GM10847 (cell line): ENCODE results near the gene SYNJ2.

Experiments used
- POLR2A ChIP-seq: IDR thresholded peaks from 2 replicates; pipeline ENCODE4 v1.6.1; 2011; ENCODE audit not compliant: insufficient read length; ENCODE audit errors: extremely low read depth

Gene SYNJ2

DNA sequence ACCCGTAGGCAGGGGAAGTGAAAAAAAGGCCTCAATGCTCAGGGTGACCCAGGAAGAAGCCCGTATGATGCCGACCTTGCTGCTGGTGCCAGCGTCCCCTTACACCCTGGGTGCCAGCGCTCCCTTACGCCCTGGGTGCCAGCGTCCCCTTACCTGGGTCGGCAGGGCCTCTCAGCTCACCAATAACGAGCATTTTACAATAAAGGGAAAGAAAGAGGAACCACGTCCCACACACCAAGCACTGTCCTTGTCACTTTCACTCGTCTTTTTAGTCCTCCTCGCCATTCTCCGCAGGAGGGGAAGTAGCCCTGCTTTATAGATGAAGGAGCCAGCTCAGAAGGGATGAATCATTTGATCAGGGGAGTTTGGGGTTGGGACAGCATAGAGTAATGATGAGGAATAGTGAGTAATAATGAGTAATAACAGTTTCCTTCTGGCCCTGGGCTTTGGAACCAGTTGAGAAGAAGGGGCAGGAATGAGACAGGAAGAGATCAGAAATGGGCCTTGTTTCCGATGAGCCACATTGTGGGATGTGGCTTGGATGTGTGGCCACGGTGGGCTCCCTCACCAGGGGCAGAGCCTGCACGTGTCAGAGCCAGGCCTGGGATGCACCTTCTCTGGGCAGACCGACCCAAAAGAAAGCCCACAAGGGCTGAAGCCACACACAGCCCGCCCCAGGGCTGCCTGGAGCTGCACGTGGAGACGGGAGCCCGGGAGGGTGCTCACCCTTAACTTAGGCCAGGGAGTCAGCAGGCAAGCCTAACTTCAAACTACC, 75.7 kb downstream of the SYNJ2 start:
- no peak for TF ChIP-seq POLR2A

DNA sequence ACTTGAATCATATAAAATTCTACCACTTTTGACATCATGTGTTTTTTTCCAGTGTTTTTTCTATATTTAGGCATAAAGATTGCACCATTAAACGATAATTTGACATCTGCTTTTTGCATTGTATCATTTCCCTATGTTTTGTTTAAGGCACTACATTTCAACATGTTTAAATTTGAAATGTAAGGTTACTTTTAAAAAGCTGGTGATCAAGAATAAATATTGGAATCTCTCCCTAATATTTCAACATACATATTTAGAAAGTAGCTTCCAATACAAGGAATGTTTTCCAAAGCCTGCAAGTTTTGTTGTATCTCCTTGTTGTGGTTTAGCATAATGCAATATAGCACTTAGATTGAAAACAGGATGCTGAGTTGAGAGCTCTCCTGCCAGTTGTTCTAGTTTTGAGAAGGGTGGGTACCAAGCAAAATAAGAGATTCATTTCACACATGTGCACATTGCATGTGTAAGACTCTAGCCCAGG, 76.5 kb downstream of the SYNJ2 start:
- TF ChIP-seq POLR2A = no peak

DNA sequence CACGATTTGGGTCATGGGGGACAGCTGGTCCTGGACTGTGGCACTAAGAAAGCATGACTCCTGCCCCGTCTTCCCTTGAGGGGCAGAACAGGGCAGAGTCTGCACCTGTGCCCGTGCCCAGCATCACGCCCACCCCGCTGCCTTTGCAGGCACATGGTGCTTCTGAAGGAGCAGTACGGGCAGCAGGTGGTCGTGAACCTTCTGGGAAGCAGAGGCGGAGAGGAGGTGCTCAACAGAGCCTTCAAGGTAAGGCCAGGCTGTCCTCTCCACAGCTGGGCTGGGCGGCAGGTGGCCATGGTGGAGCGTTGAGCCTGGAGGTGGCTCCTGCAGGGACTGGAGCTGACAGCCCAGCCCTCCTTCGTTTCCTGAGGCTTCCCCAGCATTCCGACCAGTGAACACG, 77.4 kb downstream of the SYNJ2 start:
- no peak for TF ChIP-seq POLR2A

GRCh38 chr6:158060455-158061360, 79.0 kb downstream of the SYNJ2 start:
- TF ChIP-seq POLR2A = no peak

GRCh38 chr6:158061361-158061708, 79.7 kb downstream of the SYNJ2 start:
- TF ChIP-seq POLR2A = no peak

DNA sequence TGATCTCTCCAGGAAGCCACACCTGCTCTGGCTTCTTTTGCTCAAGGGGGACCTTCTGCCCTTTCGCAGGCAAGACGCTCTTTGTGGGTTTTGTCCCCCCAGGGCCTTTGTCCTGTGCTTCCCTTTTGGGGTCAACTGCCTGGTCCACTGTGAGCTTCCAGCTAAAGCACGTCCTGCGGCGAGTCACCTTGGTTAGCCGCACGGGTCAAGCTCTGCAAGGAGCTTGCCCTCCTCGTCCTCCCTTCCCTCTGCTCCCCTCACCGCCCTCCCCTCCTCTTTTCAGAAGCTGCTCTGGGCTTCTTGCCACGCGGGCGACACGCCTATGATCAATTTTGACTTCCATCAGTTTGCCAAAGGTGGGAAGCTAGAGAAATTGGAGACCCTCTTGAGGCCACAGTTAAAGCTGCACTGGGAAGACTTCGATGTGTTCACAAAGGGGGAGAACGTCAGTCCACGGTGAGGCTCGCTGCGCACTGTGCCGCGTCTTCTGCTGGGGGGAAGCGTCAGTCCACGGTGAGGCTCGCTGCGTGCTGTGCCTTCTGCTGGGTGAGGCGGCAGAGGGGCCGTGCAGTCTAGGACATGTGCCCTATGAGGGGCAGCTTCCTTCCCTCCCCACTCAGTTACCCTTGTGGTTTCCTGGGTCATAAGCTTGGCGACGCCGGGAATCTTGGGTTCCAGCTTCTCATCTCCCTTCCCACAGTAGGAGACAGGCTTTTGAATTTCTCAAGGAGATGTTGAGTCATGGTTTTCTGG, 80.2 kb downstream of the SYNJ2 start:
- TF ChIP-seq POLR2A = no peak

DNA sequence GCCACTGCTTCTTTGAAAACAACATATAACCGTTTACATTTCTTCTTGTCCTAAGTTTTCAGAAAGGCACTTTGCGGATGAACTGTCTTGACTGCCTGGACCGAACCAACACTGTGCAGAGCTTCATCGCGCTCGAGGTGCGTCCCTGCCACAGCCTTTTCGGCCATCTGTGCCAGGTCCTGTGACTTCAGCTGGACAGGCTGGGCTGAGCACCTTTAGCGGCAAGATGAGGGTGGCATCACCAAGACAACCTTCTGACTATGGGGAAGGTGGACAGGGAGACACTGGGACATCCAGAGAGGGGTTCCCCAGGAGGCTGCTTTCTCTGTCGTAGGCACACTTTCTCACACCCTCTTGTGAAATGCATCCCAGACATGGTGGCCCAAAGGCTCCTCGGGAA, 82.1 kb downstream of the SYNJ2 start:
- TF ChIP-seq POLR2A = no peak

DNA sequence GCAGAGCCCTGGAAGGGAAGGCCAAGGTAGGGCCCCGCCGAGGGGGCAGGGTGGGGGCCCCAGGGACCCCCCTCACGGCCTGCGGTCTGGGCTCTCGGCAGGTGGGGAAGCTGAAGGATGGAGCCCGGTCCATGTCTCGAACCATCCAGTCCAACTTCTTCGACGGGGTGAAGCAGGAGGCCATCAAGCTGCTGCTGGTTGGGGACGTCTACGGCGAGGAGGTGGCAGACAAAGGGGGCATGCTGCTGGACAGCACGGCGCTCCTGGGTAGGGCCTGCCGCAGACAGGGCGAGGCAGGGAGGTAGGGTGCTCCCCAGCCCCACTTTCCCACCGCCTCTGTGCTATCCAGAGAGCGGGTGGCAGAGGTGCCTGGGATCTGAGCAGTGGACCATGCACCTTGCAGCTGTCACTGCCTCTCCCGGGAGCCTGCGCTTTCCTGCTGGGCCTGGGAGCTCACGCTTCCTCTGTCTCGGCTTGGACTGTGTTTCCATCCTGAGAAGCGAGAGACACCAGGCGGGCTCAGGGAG, 83.1 kb downstream of the SYNJ2 start:
- no peak for TF ChIP-seq POLR2A

DNA sequence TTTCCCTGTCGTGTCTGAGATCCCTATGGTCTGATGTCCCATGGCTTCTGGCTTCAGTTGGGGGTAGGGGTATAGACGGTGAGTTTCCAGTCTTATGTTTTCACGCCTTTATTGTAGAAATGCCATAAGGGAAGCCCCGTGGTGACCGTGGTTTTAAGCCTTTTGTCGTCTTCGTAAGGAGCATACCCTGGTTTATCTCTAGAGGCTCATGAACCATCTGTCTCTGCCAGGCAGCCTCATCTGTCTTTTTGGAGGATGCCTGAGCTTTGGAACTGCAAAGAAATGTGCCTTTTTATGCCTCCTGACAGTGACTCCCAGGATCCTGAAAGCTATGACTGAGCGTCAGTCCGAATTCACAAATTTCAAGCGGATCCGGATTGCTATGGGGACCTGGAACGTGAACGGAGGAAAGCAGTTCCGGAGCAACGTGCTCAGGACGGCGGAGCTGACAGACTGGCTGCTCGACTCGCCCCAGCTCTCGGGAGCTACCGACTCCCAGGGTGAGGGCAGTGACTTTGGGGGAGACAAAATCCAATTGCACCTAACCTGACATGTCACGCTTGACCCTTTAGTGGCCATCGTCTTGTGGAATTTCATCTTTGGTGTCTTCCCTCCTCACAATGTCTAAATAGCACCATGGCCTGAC, 84.6 kb downstream of the SYNJ2 start:
- no peak for TF ChIP-seq POLR2A

DNA sequence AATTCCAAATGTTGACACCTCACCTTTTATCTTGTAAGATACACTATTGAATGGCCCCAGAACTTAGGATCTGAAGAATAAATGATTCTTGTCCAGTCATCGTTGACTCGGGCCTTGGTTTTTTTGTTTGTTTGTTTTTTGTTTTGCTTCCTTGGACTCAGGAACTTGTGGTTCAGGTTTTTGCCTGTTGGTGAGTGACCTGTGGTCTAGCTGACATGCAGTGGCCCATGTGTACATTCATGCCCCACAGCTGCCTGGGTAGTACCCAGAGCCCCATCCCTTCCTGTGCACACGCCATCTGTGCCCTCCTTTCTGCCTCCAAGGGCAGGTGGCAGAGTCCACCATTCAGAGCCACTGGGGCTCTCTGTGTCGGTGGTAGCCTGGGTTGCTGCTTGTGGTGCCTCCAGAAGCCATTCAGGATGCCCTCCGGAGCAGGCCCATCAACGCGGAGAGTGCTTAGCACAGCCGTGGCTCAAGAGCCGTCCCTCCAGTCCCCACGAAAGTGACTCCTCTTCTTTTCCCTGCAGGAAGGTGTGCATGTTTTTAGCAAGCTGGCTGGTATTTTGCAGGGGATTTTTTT, 85.9 kb downstream of the SYNJ2 start:
- no peak for TF ChIP-seq POLR2A

- no peak for TF ChIP-seq POLR2A
Observed at GRCh38 chr6:158068156-158068892, 86.7 kb downstream of the SYNJ2 start.

- no peak for TF ChIP-seq POLR2A
Observed at GRCh38 chr6:158068893-158069799, 87.5 kb downstream of the SYNJ2 start.

DNA sequence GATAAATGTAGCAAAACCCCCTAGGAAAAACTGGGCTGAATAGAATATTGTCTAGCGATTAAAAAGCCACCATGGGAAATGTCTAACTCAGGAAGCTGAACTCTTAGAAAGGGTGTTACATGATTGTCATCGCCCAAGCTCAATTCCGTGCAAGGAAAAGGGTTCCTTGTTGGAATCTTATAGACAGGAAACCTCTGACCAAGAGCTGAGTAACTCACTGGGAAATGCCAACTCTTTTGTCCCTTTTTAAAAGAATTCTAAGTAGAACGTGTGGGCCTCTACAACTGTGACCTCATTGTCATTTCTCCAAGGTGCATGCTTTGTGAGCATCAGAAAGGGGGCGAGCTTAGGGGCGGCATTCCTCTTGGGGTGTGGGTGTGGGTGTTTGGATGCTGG, 88.1 kb downstream of the SYNJ2 start:
- no peak for TF ChIP-seq POLR2A
